Thoracic aorta (tissue), 2 donors: Measurements from ENCODE around the gene ZMYND19. TPM values are rescaled to one million over a fixed set of nuclear protein-coding genes. Genes with fewer than 3 reads are reported as not detected.
"Not testable (repeated sequence)": the region's sequence is repeated elsewhere in the genome, so short reads cannot be mapped to it uniquely, and the experiment has no call there.

Experiments used
- ATAC-seq: fragments of 150-250 bp; one replicate; pipeline ENCODE4 v1.8.0; 2017; ENCODE audit warnings: low read depth; ENCODE audit not compliant: insufficient number of reproducible peaks, low FRiP score
- DNase-seq: peaks from one replicate; pipeline ENCODE4 v3.0.0-alpha.2; 2020; ENCODE audit warnings: low spot score
- H3K27ac ChIP-seq, 2 donors: fragments of 200-600 bp; sonication (generic); 1 replicate in 1 of 2; 2 replicates in 1 of 2; pipeline ENCODE4 v1.5.1; 2016; ENCODE audit warnings: mild to moderate bottlenecking in 2 of 2, moderate library complexity in 2 of 2
- H3K27me3 ChIP-seq: fragments of 200-600 bp; sonication (generic); replicated peaks from 2 replicates; pipeline ENCODE4 v1.6.0; 2016; ENCODE audit warnings: mild to moderate bottlenecking; ENCODE audit not compliant: insufficient read depth
- H3K36me3 ChIP-seq: fragments of 200-600 bp; sonication (generic); one replicate; pipeline ENCODE4 v1.5.1; 2016
- H3K4me1 ChIP-seq, 2 donors: fragments of 200-600 bp; sonication (generic); 1 replicate in 1 of 2; 2 replicates in 1 of 2; pipeline versions ENCODE4 v1.5.1 to v1.6.0; 2016; ENCODE audit warnings: low read depth in 2 of 2, mild to moderate bottlenecking in 1 of 2; ENCODE audit not compliant: control insufficient read depth in 1 of 2
- H3K4me3 ChIP-seq: fragments of 200-600 bp; sonication (generic); 2 replicates; pipeline ENCODE4 v1.5.1; 2016; ENCODE audit warnings: mild to moderate bottlenecking
- H3K9me3 ChIP-seq: fragments of 200-600 bp; sonication (generic); 2 replicates; pipeline ENCODE4 v1.5.1; 2016
- CTCF ChIP-seq: fragments of 200-600 bp; sonication (generic); IDR thresholded peaks from one replicate; pipeline ENCODE4 v1.5.1; 2019; ENCODE audit warnings: antibody characterized with exemption
- total RNA-seq, 2 donors: library from RNA; depleted of rRNA; stranded (reverse); fragments of >200 nt; gene quantifications; one replicate each; pipeline versions ENCODE4 v1.1.0 to v1.2.3, GENCODE V29; 2016

The ZMYND19 gene
- total RNA-seq, 2 donors from 2014 or later = 10.8 to 14.1 TPM

DNA sequence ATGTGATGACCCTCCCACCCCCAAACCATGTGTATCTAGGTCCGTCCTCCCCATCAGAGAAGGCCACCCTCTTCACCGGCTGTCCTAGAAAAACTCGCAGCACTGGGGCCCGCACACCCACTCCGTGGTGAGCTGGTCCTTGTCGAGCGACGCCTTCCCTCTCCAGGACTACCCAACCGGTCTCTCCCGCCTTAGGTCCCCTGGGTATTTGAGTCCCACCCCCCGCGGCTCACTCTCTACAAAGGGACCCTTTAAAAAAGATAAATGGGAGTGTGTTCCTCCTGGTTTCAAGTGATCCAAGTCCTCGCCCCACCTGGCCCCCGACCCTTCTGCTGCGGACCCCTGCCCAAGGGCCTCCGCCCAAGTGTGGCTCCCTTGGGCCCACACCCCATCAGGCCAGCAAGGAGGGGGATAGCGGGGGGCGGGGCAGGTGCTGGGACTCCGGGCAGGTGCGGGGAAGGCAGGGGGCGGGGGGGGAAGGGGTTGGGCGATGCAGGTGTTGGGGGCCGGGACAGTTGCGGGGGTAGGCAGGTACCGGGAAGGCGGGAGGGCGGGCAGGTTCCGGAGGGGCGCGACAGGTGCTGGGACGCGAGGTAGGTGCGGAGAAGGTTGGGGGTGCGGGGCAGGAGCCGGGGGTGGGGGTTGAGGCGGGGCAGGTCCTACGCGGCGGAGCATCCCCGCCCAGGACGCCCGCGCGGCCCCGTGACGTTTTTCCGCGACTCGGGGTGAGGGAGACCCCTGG, 14.2 kb upstream of the ZMYND19 start:
- Histone ChIP-seq H3K27me3 (no peaks in the 10 kb centered on the region), H3K27ac (no peak overlapping the region), H3K4me1 (peaks cover 15 to 41% of the 10 kb centered on the region in 2 donors), H3K36me3 (no peaks in the 10 kb centered on the region), H3K4me3 (peak overlapping the region; percentile 73), H3K9me3 (no peaks in the 10 kb centered on the region)
- TF ChIP-seq CTCF = no peak
- DNase-seq (no peak), ATAC-seq (no peak)

GRCh38 chr9:137603879-137604278, 13.6 kb upstream of the ZMYND19 start:
- Histone ChIP-seq H3K4me3 (peak overlapping the region; percentile 73), H3K36me3 (no peaks in the 10 kb centered on the region), H3K4me1 (peaks cover 15 to 41% of the 10 kb centered on the region in 2 donors), H3K9me3 (no peaks in the 10 kb centered on the region), H3K27ac (no peak overlapping the region), H3K27me3 (no peaks in the 10 kb centered on the region)
- ATAC-seq (no peak), DNase-seq (no peak)
- TF ChIP-seq CTCF = no peak

- ATAC-seq = no peak
- Histone ChIP-seq H3K27ac (no peak overlapping the region), H3K4me1 (peaks cover 15 to 32% of the 10 kb centered on the region in 2 donors), H3K9me3 (no peaks in the 10 kb centered on the region), H3K27me3 (no peaks in the 10 kb centered on the region), H3K4me3 (no peak overlapping the region), H3K36me3 (no peaks in the 10 kb centered on the region)
- no peak for TF ChIP-seq CTCF
- DNase-seq = no peak
Measured at GRCh38 chr9:137602661-137603060, 12.3 kb upstream of the ZMYND19 start.

DNA sequence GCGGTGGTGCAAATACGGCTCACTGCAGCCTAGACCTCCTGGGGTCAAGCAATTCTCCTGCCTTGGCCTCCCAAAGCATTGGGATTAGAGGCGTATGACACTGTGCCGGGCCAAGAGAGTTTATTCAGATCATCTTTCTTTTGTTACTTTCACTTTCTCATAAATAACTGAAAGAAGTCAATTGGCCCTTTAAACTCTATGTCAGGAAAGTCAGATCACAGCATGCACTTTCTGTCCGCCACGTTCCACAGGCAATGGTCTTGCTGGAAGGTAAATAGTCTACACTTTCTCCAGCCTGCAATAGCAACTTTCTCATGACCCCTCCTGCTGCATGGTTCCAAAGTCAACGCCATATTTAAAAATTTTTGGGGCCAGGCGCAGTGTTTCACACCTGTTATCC, 8.6 kb upstream of the ZMYND19 start:
- no peaks in the 10 kb centered on the region for H3K27me3 ChIP-seq
- peaks cover 0 to 8% of the 10 kb centered on the region in 2 donors for H3K4me1 ChIP-seq
- DNase-seq (no peak), ATAC-seq (no peak)
- no peaks in the 10 kb centered on the region for H3K36me3 ChIP-seq
- H3K27ac ChIP-seq = no peak overlapping the region
- TF ChIP-seq CTCF = no peak
- no peak overlapping the region for H3K4me3 ChIP-seq
- H3K9me3 ChIP-seq = no peaks in the 10 kb centered on the region

GRCh38 chr9:137596577-137596976, 6.3 kb upstream of the ZMYND19 start:
- not testable (repeated sequence) for H3K4me3 ChIP-seq, H3K27ac ChIP-seq, H3K36me3 ChIP-seq, H3K4me1 ChIP-seq, DNase-seq, H3K9me3 ChIP-seq, ATAC-seq, H3K27me3 ChIP-seq

DNA sequence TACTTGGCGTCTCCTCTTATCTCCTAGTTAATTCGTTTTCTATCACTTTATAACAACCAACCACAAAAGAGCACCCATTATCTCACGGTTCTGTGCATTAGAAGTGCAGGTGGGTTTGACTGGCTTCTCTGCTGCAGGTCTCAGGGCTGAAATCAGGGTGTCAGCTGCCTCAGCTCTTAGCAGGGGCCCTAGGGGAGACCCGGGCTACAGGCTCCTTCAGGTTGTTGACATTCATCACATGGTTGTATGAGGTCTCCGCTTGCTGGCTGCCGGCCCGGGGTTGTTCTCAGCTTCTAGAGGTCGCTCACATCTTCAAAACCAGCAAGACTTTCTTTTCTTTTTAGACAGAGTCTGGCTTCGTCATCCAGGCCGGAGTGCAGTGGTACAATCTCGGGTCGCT, 2.9 kb upstream of the ZMYND19 start:
- DNase-seq (no peak), ATAC-seq (no peak)
- Histone ChIP-seq H3K36me3 (no peaks in the 10 kb centered on the region), H3K27me3 (no peaks in the 10 kb centered on the region), H3K9me3 (no peaks in the 10 kb centered on the region), H3K4me1 (peaks cover 9 to 14% of the 10 kb centered on the region in 2 donors), H3K27ac (no peak overlapping the region), H3K4me3 (no peak overlapping the region)
- no peak for TF ChIP-seq CTCF
